HL-60/S4 treated with retinoic acid at 250 ng/mL for 4 days and 3 days (cell line): Measurements from ENCODE around the gene LSAMP.

ENCODE experiments used
- in situ Hi-C: fragments of 300-500 bp; cut with MboI; formaldehyde crosslinking; loops from 2 replicates; pipeline ENCODE4 v1.7.0; 2022; ENCODE audit warnings: low sequenced_read_pairs

LSAMP gene

GRCh38 chr3:116367761-116368395 is 77.4 kb downstream of the LSAMP start:
- in situ Hi-C loops: no loop called here

DNA sequence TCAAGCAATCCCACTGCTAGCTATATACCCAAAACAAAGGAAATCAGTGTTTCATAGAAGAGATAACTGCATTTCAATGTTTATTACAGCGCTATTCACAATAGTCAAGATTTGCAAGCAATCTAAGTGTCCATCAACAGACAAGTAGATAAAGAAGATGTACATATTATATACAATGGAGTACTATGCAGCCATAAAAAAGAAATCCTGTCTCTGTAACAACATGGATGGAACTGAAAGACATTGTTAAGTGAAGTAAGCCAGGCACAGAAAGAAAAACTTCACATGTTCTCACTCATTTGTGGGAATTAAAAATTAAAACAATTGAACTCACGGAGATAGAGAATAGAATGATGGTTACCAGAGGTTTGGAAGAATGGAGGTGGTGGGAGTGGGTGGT is 89.2 kb downstream of the LSAMP start:
- in situ Hi-C loops: no loop called here

DNA sequence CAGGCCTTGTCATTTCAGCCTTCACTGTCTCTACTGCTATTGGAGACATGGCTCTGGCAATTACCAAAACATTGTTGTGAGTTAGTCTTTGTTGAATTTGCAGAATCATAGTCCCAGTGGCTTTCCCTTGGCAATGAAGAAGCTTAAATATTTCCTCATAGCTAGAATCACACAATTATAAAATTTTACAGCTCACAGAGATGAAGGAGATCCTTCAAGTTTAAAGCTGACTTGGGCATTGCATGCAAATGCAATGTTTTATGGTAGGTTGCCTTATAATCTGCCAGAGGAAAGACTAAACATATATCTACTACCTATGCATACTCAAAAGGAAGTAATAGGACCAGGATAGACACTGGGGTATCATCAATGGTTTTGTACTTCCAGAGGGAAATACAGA is 90.9 kb downstream of the LSAMP start:
- in situ Hi-C loops: no loop called here

- in situ Hi-C loops: no loop called here
Observed at GRCh38 chr3:116350119-116350733, 95.1 kb downstream of the LSAMP start.

DNA sequence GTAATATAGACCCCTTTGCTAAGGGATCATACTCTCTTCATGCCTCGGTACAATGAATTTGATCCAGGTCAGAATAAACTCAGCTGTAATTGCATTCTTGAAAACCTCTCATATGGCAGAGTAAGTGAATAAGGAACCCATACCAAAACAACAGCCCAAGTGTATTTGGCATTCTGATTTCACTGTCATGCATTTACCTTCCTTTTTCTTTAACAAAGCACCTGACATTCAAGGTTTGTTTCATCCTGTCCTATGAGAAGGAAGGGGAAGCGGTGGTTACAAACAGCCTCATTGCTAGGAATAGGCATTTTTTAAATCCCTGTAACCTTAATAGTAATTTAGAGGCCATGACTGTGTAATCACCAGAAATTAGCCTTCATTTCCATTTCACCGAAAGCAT is 97.1 kb downstream of the LSAMP start:
- in situ Hi-C loops: no loop called here

- in situ Hi-C loops: no loop called here
Observed at GRCh38 chr3:116342499-116342898, 102.8 kb downstream of the LSAMP start.

DNA sequence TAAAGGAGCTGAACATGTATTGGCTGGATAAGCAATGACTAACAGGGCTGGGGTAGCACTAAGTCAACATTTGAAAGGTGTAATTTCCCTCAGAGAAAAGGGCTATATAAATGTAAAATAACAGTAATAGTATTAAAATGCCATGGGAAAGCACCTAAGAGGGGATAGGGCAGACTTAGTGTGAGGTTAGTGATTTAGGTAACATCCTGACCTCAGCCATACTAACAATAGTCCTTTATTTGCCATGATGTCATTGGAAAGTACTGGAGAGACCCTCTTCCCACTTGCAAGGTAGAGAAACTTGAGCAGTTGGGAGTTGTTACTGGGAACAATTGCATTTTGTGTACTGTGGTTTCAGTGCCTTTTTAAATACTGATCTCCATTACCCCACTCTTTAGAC is 103.4 kb downstream of the LSAMP start:
- in situ Hi-C loops: no loop called here

GRCh38 chr3:116341381-116341780 is 103.9 kb downstream of the LSAMP start:
- in situ Hi-C loops: no loop called here

- in situ Hi-C loops: no loop called here
Observed at GRCh38 chr3:116340680-116341216, 104.5 kb downstream of the LSAMP start.

GRCh38 chr3:116339441-116340028 is 105.8 kb downstream of the LSAMP start:
- in situ Hi-C loops: no loop called here

DNA sequence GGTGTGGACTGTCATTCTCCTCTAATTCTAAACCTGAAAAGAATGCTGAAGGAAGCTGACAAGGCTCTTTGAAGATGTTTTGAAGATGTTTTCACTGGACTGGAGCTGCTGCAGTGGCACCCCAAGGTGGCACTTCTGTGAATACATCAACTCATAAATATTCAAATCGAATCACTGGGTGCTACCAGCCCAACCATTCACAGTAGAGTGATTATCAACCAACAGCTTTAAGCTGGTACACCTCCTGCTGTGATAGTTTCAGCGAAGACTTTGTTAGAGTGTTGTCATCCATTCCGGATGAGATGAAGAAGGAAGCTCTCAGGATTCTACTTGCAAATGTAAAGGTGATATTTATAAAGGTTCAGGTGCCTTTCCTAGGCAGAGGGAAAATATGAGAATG is 106.6 kb downstream of the LSAMP start:
- in situ Hi-C loops: no loop called here

GRCh38 chr3:116337229-116337628 is 108.1 kb downstream of the LSAMP start:
- in situ Hi-C loops: no loop called here

DNA sequence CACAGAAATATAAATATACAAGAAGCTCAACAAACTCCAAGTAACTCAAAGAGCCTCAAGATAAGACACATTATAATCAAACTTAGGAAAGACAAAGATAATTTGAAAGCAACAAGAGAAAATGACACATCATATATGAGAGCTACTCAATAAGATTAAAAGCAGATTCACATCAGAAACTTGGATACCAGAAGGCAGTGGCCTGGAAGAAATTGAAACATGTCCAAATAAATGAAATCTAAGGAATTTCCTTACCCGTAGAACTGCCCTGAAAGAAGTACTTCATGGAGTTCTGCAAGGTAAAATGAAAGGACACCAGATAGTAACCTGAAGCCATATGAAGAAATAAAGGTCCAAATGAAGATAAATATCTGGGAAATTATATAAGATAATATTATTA is 113.9 kb downstream of the LSAMP start:
- in situ Hi-C loops: no loop called here

DNA sequence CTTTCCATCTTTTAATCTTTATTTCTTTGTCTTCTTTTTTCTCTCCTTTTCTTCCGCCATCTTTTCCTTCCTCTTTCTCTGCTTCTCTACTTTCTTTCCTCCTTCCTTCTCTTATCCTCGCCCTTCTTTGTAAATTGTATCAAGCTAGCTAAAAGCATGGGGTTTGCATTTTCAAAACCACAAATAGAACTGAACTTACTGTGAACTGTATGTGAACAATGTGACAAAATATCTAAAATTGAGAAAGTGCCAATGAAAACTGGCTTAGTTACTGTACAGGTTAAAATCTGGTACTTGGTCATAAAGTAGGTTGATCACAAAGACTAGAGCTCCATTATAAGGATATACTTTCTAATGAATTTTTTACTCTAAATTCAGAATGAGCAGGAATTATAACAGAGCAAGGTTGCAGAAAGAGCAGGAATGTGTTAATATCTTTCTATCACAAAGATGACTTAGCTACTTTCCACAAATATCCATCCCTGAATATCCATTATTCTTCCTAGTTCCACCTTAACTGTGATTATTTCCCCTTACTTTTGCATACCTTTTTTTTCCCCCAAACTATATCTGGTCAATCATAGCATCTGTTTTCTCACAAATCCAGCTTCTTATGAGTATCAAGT is 122.4 kb downstream of the LSAMP start:
- in situ Hi-C loops: no loop called here

- in situ Hi-C loops: no loop called here
Observed at GRCh38 chr3:116318370-116318769, 126.9 kb downstream of the LSAMP start.

GRCh38 chr3:116316771-116317170 is 128.5 kb downstream of the LSAMP start:
- in situ Hi-C loops: no loop called here

DNA sequence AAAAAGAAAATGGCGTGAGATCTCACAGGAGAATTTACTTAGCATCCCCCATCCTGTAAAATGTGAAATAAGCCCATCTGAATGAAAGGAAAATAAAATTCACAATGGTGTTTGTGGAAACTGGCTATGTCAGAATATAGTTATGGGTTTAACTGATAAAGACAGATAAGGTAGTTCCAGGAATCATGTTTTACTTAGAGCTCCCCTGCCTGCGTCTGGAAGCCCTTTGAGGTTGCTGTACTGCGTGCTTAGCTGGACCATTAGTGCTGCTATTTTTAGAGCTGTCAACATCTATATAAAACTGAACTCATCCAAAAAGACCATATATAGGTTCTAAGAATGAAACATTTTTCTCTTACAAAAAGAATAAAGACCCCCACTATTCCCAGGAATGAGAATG is 130.8 kb downstream of the LSAMP start:
- in situ Hi-C loops: no loop called here

DNA sequence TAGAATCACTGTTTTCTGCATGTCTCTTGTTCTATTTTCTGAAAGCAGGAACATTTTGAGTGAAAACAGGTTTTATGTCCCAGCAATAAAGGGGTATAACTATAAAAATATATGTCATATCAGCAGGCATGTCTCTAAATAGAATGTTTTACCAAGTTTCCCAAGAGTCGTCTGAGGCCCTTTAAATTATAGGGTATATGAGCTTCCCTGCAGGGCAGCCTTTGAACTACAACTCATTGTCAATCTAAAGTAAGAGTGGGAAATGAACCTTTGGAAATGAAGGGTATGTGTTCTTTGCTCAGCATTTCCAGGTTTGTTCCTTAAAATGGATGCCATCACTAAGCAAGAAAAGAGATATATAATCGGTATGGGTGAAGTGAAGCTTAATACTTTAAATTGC is 138.6 kb downstream of the LSAMP start:
- in situ Hi-C loops: no loop called here

- in situ Hi-C loops: no loop called here
Observed at GRCh38 chr3:116306149-116306548, 139.1 kb downstream of the LSAMP start.

DNA sequence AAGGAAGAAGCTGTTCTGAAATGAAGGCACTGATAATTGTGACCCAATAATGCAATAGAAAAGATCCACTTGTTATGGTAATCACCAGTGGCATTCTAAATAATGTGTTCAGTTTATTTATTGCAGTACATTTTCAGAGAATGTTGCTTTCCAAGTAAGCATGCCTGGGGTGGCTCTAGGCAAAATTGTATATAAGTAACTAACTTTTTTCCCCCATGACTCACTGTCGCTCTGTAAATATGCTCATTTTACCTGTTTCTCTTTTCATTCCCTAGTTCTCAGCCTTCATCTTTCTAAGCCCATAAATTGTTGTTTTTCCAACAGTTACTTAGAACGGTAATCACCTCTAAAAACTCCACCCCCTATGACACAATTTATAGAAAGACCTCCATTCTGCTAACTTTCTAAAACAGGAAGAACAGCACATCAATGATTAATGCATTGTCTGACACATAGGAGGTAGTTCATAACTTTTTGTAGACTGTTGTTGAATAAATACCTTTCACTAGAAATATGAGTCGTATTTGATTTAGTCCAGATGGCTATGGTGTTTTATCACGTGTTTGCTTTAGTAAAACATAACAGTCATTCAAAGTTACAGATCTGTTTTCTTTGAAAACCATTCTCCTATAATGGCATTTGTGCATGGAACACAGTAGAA is 143.1 kb downstream of the LSAMP start:
- in situ Hi-C loops: no loop called here

DNA sequence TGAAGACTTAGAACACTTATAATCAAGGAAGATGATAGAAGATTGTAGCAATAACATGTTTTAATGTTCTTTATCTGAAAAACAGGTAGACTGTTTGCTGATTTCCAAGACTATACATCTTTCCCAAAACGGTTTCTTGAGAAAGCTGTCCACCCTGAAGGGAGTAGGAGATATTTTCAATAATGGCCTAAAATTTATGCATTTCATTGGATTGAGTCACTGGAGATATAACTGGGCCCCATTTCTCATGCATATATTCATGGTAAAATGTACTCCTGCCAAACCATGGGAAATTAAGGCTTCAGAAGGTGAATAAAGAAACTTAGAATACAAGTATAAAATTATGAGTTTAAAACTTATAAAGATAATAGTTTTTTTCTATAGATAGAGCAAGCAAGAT is 143.9 kb downstream of the LSAMP start:
- in situ Hi-C loops: no loop called here
